Memory B cell (primary cell): ENCODE data around the gene RBMS3.

Experiments used
- ATAC-seq: fragments of 150-1000 bp; cut with Tn5 transposase; 2 replicates; pipeline ENCODE4 v1.10.0; 2021; ENCODE audit warnings: low read depth, mild to moderate bottlenecking, moderate library complexity
- DNase-seq, 2 donors: peaks; one replicate each; pipeline ENCODE4 v3.0.0; 2022; ENCODE audit warnings: low spot score in 2 of 2
- H3K27ac Mint-ChIP-seq: one replicate; pipeline ENCODE4 v1.8.0; 2022; ENCODE audit warnings: mild to moderate bottlenecking, moderate library complexity, mixed read lengths
- H3K27me3 Mint-ChIP-seq: one replicate; pipeline ENCODE4 v1.8.0; 2022; ENCODE audit warnings: mixed read lengths
- H3K36me3 Mint-ChIP-seq: one replicate; pipeline ENCODE4 v1.8.0; 2022; ENCODE audit warnings: mild to moderate bottlenecking, mixed read lengths
- H3K4me1 Mint-ChIP-seq: one replicate; pipeline ENCODE4 v1.8.0; 2022; ENCODE audit warnings: mixed read lengths
- H3K4me3 Mint-ChIP-seq: one replicate; pipeline ENCODE4 v1.8.0; 2022; ENCODE audit warnings: mild to moderate bottlenecking, moderate library complexity, mixed read lengths
- H3K9me3 Mint-ChIP-seq: one replicate; pipeline ENCODE4 v1.8.0; 2022; ENCODE audit warnings: mixed read lengths

RBMS3 gene

GRCh38 chr3:29933802-29934490 lies 653.1 kb downstream of the RBMS3 start:
- ATAC-seq (no peak), DNase-seq (no peak)
- Mint-ChIP-seq H3K9me3 (no peaks in the 10 kb centered on the region), H3K4me3 (no peak overlapping the region), H3K27me3 (no peaks in the 10 kb centered on the region), H3K27ac (no peak overlapping the region), H3K4me1 (no peaks in the 10 kb centered on the region), H3K36me3 (no peaks in the 10 kb centered on the region)

DNA sequence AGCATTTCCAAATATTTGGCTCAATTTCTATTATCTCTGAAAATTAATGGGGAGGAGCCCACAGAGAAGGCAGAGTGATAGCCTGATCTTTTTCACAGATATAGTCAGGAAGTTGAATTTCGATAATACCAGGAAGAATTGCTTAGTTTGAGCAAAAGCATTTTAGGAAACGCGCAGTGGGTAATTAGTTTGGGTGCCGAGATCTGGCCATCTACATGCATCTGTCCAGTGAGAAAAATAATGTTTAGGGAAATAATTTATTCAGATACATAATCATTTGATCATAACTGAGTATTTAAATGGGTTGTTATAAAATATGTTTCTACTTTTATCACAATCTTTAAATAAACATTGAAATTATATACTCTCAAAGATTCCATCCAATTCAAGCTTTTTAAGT lies 653.9 kb downstream of the RBMS3 start:
- H3K36me3 Mint-ChIP-seq, result no peaks in the 10 kb centered on the region
- H3K27me3 Mint-ChIP-seq, result no peaks in the 10 kb centered on the region
- H3K27ac Mint-ChIP-seq, result no peak overlapping the region
- DNase-seq, result no peak
- no peaks in the 10 kb centered on the region for H3K4me1 Mint-ChIP-seq
- H3K4me3 Mint-ChIP-seq, result no peak overlapping the region
- ATAC-seq, result no peak
- no peaks in the 10 kb centered on the region for H3K9me3 Mint-ChIP-seq

DNA sequence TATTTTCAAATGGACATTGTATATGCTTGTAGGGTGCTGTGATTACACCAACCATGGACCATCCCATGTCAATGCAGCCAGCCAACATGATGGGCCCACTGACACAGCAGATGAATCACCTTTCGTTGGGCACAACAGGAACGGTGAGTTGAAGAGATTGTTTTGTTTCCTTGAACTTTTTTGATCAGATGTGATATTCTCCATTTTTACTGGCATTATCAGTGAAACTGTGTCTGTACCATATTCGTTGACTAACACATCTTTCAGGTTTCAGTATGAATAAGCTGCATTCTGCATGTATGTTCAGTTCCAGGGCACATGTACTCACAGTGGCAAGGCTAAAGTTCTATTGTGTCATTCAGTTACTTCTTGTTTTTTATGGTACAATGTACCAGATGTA lies 655.2 kb downstream of the RBMS3 start:
- DNase-seq, result no peak

GRCh38 chr3:29936766-29937165 lies 655.9 kb downstream of the RBMS3 start:
- no peak overlapping the region for H3K4me3 Mint-ChIP-seq
- H3K36me3 Mint-ChIP-seq, result no peaks in the 10 kb centered on the region
- DNase-seq (no peak), ATAC-seq (no peak)
- no peaks in the 10 kb centered on the region for H3K27me3 Mint-ChIP-seq
- no peak overlapping the region for H3K27ac Mint-ChIP-seq
- no peaks in the 10 kb centered on the region for H3K4me1 Mint-ChIP-seq
- H3K9me3 Mint-ChIP-seq, result no peaks in the 10 kb centered on the region

More for the DNA sequence above, 655.2 kb downstream of the RBMS3 start:
- Mint-ChIP-seq H3K4me3 (no peak overlapping the region), H3K27me3 (no peaks in the 10 kb centered on the region), H3K4me1 (no peaks in the 10 kb centered on the region), H3K36me3 (no peaks in the 10 kb centered on the region), H3K27ac (no peak overlapping the region), H3K9me3 (no peaks in the 10 kb centered on the region)
- ATAC-seq, result no peak

DNA sequence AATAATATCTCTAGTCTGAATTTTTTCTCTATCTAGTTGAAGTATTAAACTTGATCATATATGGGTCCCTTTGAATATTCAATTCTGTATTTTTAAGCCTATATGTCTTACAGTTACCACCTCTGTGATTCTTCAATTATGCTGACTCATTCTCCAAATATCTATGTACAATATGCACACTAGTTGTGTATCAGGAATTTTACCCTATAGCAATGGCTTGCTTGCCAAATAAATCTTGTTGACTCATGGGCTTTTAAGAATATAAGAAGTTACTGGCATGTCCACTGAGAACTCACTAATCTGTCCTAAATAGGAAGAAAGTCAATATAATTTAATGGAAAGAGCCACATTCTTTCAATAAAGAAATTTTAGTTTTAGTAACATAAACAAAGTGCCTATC lies 656.3 kb downstream of the RBMS3 start:
- ATAC-seq (no peak), DNase-seq (no peak)
- no peaks in the 10 kb centered on the region for H3K9me3 Mint-ChIP-seq
- no peak overlapping the region for H3K27ac Mint-ChIP-seq
- H3K4me3 Mint-ChIP-seq, result no peak overlapping the region
- H3K36me3 Mint-ChIP-seq, result no peaks in the 10 kb centered on the region
- no peaks in the 10 kb centered on the region for H3K27me3 Mint-ChIP-seq
- peaks cover under 1% of the 10 kb centered on the region for H3K4me1 Mint-ChIP-seq

DNA sequence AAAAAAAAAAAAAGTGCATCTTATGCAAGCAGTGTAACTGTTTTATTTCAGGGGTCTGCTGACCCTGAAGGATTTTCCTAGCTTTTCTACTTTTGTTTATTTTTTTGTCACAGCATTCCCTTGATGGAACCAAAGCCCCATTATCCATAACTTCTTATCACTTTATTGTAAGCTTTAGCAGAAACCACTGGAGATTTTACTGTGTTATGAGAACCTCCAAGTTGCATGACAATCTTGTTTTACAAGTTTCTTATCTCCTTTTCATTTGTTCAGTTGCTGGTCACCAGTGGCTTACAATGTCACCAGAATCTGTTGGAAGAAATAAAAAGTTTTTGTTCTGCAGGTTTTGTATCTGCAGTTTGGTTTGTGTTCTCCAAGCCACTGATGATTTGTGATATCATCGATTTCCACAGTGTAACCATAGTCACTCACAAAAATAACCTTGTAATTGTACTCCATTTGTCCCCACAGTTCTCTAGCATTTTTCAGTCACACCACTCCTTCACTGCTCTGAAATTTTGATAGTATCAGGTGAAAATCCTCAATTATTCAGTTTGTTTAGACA lies 660.0 kb downstream of the RBMS3 start:
- no peaks in the 10 kb centered on the region for H3K9me3 Mint-ChIP-seq
- H3K36me3 Mint-ChIP-seq, result no peaks in the 10 kb centered on the region
- peaks cover 2% of the 10 kb centered on the region for H3K4me1 Mint-ChIP-seq
- H3K4me3 Mint-ChIP-seq, result no peak overlapping the region
- peaks cover 1% of the 10 kb centered on the region for H3K27me3 Mint-ChIP-seq
- no peak overlapping the region for H3K27ac Mint-ChIP-seq
- DNase-seq (no peak), ATAC-seq (no peak)

GRCh38 chr3:29942297-29942696 lies 661.4 kb downstream of the RBMS3 start:
- Mint-ChIP-seq H3K4me3 (no peak overlapping the region), H3K36me3 (no peaks in the 10 kb centered on the region), H3K9me3 (no peaks in the 10 kb centered on the region), H3K27me3 (peaks cover 3% of the 10 kb centered on the region), H3K27ac (no peak overlapping the region), H3K4me1 (peaks cover 2% of the 10 kb centered on the region)
- DNase-seq (no peak), ATAC-seq (no peak)

- H3K4me1 Mint-ChIP-seq, result no peaks in the 10 kb centered on the region
- ATAC-seq (no peak), DNase-seq (no peak)
- H3K27me3 Mint-ChIP-seq, result peaks cover 2% of the 10 kb centered on the region
- H3K36me3 Mint-ChIP-seq, result no peaks in the 10 kb centered on the region
- no peak overlapping the region for H3K4me3 Mint-ChIP-seq
- no peaks in the 10 kb centered on the region for H3K9me3 Mint-ChIP-seq
- no peak overlapping the region for H3K27ac Mint-ChIP-seq
Measured at GRCh38 chr3:29949131-29949530, 668.3 kb downstream of the RBMS3 start.

DNA sequence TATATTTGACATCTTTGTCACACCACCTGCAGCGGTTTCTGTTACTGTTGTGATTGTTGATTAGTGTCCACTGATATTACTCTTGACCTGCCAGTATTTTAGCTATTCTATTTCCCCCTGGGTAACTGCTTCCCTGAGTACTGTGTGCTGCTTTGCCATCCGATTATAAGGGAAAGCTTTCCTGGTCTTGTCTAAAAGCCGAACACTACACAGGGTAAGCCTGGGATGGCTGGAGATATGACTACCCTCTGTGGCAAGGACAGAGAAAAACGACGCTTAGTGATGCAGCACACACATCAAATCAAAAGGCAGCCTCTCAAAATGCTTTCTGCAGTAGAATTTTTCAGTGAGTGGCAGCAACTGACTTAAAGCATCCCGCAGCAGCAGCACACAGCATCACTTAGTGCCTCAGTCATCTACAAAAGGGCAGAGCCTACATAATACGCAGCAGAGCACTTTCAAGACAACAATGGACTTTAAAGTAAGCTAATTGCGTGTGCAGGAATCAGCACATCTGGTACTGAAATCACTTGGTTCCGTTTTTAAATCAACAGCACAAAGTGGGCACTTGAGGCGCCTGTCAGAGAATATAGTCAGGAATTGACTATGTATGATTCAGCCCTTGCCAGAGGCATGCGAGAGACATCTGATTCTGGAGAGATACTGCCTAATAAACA lies 669.2 kb downstream of the RBMS3 start:
- no peak overlapping the region for H3K27ac Mint-ChIP-seq
- H3K9me3 Mint-ChIP-seq, result no peaks in the 10 kb centered on the region
- DNase-seq (no peak), ATAC-seq (no peak)
- no peaks in the 10 kb centered on the region for H3K36me3 Mint-ChIP-seq
- peaks cover 2% of the 10 kb centered on the region for H3K27me3 Mint-ChIP-seq
- H3K4me3 Mint-ChIP-seq, result no peak overlapping the region
- no peaks in the 10 kb centered on the region for H3K4me1 Mint-ChIP-seq

GRCh38 chr3:29952431-29952830 lies 671.6 kb downstream of the RBMS3 start:
- Mint-ChIP-seq H3K27me3 (peaks cover 6% of the 10 kb centered on the region), H3K4me1 (no peaks in the 10 kb centered on the region), H3K27ac (no peak overlapping the region), H3K36me3 (no peaks in the 10 kb centered on the region), H3K4me3 (no peak overlapping the region), H3K9me3 (no peaks in the 10 kb centered on the region)
- DNase-seq (no peak), ATAC-seq (no peak)

- ATAC-seq (no peak), DNase-seq (no peak)
- Mint-ChIP-seq H3K4me3 (no peak overlapping the region), H3K4me1 (no peaks in the 10 kb centered on the region), H3K27ac (no peak overlapping the region), H3K36me3 (no peaks in the 10 kb centered on the region), H3K9me3 (no peaks in the 10 kb centered on the region), H3K27me3 (peaks cover 6% of the 10 kb centered on the region)
Measured at GRCh38 chr3:29955413-29955812, 674.5 kb downstream of the RBMS3 start.

DNA sequence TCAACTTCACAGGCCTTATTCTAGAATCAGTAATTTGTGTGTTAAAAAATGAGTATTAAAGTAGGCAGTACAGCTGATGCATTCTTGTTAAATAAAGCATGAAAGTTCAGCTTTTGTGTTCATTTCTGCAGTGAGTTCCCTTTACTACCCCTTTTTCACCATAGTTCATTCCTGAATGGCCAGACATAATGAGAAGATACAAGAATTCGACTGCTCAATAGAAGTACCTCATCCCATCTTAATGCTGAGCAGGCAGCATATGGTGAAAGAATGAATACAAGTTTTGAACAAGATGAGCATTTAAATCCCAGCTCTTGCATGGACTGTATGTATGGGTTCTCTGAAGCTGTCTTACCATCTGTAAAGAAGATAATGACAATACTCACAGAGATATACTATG lies 677.9 kb downstream of the RBMS3 start:
- no peaks in the 10 kb centered on the region for H3K4me1 Mint-ChIP-seq
- no peaks in the 10 kb centered on the region for H3K9me3 Mint-ChIP-seq
- DNase-seq, result no peak
- ATAC-seq, result no peak
- no peak overlapping the region for H3K4me3 Mint-ChIP-seq
- H3K27ac Mint-ChIP-seq, result no peak overlapping the region
- peaks cover 6% of the 10 kb centered on the region for H3K27me3 Mint-ChIP-seq
- no peaks in the 10 kb centered on the region for H3K36me3 Mint-ChIP-seq

GRCh38 chr3:29971895-29972294 lies 691.0 kb downstream of the RBMS3 start:
- H3K36me3 Mint-ChIP-seq, result no peaks in the 10 kb centered on the region
- H3K4me3 Mint-ChIP-seq, result no peak overlapping the region
- ATAC-seq (no peak), DNase-seq (no peak)
- peaks cover 9% of the 10 kb centered on the region for H3K27me3 Mint-ChIP-seq
- H3K9me3 Mint-ChIP-seq, result peaks cover 7% of the 10 kb centered on the region
- no peaks in the 10 kb centered on the region for H3K4me1 Mint-ChIP-seq
- no peak overlapping the region for H3K27ac Mint-ChIP-seq

DNA sequence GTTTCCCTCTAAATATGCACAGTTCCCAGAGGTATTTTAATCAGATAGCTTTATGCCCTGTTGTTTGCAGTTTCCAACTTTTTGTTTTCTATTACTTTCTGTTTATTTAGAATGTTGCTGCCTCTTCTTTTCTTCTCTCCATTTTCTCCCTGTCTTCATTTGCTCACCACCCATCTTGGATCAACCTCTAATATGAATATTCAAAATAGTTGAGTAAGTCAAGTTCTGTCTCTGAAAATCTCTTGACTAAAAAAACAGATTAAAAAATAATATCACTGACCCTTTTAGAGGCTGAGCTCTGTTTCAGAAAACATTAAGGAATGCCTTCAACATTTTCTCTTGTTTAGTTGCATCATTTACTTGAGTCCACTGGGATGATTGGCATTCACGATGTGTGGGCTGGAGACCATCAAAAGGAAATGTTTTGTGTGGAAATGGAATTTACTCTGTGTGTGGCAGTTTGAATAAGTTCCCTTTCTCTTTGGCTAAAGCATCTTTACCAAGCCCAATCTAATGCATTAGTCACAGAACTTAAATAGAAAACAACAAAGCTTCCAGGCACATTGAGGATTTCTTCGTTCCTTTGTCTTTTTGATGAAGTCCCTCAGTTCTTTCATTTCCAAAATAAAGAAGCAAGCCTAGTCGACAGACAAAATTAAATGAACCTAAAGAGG lies 691.6 kb downstream of the RBMS3 start:
- H3K27me3 Mint-ChIP-seq, result peaks cover 10% of the 10 kb centered on the region
- H3K4me3 Mint-ChIP-seq, result no peak overlapping the region
- no peak overlapping the region for H3K27ac Mint-ChIP-seq
- no peaks in the 10 kb centered on the region for H3K4me1 Mint-ChIP-seq
- ATAC-seq (no peak), DNase-seq (no peak)
- no peaks in the 10 kb centered on the region for H3K36me3 Mint-ChIP-seq
- H3K9me3 Mint-ChIP-seq, result peaks cover 7% of the 10 kb centered on the region
